GM21423 (cell line): Measurements from ENCODE around the gene ESRRG.
A peak's percentile ranks its signal among the peaks of the same experiment; 100 is the strongest.
"Not testable (repeated sequence)": the region's sequence is repeated elsewhere in the genome, so short reads cannot be mapped to it uniquely, and the experiment has no call there.

Experiments used
- ATAC-seq: cut with Tn5 transposase; IDR thresholded peaks from one replicate; pipeline ENCODE4 v1.9.1; 2021; ENCODE audit warnings: mild to moderate bottlenecking, moderate library complexity; ENCODE audit not compliant: unreplicated experiment

The ESRRG gene

DNA sequence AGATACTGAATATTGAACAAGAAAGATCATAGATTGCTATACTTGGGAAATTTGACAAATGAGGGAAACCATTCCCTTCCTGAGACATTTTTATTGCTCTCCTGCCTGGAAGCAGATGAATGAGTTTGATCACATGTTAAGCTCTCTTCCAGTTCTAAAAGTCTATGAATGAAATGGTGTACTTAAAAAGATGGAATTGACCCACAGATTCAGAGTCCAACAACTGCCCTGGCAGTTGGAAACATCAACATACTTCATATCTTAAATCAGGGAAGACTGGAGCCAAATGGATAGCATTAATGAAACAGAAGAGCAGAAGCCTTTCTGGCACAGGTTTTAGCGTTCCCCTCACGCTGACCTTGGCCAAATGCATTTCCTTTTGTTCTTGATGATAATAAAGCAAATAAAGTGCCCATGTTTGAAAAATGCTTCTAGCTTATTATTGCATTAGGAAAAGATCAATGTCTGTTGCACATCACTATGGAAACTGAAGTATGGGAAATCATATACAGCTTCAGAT, 142.6 kb downstream of the ESRRG start:
- no peak for ATAC-seq

DNA sequence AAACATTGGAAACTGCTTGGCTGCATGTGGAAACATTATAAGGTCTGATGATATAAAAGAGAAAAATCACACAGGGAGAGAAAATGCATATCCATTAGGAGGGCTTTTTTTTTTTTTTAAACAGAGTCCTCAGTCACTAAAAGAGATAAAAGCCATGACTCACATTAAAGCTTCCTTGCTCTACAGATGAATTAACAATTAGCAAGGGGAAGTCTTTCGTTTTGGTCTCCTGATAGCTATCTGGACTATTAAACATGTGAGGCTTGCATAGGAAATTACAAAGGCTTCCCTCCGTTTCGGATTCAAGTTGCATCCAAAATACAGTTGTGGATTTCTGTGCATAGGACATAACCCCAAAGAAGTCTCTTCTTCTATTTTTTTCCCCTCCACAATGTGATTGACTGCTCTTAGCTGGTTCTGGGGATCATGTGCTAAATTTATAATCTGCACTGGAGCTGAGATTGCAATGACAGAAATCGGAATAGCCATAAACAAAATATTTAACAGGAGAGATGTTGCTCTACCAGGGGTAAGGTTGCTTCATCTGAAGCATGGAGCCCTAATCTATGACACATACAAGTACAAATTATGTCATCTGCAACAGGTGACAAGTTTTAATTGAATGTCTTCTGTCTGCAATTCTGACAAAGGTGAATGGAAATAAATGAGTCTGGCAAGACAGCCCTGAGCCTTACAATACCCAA, 146.8 kb downstream of the ESRRG start:
- ATAC-seq, result no peak

DNA sequence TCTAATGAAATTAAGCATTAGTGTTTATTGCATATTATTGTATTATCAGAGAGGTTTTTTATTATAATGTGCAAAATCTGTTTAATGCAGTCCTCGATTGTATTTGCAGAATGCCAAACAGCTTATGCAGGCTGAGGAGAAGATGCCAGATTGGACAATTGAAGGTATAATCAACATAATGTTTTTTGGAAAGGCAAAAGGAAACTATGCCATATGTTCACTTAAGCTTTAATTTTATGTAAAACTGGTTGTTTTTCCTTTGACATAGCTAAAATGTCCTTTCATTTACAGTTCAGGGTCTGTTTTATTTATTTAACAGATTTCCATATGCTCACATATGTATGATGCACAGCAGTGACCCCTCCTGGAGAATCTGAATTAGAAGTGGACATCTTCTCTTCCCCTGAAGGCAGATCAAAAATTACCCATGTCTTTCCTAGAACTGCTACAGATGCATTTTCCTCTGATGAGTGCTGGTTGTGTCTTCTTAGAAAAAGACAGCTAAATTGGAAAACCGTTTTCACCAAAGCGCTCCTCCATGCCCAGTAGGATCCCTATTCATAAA, 156.5 kb downstream of the ESRRG start:
- no peak for ATAC-seq

DNA sequence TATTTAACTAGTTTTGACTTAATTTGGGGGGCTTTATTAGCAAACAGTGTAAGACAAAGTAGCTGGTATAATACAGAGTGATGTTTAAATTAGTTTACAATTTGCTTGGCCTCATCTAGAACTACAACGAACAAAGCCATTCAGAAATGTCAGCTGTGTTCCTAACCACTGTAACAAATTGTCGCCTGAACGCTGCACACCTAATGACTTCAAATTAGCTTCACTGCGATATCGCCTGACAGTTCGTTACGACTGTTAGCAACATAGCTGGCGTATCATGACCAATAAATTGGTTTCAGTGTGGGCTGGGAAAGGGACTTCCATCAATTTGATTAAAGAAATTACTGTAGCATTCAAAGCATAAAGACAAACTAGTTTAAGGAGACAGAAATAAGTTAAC, 160.1 kb downstream of the ESRRG start:
- ATAC-seq, result no peak

DNA sequence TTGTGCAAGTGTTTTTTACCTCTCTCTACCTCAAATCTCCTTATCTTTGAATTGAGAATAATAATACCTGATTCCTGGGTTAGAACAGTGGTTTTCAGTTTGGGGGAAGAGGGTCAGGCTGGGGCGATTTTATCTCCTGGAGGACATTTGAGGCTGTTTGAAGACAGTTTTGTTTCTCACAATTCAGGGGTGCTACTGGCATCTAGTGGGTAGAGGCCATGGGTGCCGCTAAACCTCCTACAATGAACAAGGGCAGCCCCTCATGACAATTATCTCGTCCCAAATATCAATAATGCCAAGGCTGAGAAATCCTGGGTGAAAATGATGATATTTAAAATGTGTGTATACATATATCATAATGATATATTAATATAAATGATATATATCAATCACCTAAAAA, 160.8 kb downstream of the ESRRG start:
- no peak for ATAC-seq

DNA sequence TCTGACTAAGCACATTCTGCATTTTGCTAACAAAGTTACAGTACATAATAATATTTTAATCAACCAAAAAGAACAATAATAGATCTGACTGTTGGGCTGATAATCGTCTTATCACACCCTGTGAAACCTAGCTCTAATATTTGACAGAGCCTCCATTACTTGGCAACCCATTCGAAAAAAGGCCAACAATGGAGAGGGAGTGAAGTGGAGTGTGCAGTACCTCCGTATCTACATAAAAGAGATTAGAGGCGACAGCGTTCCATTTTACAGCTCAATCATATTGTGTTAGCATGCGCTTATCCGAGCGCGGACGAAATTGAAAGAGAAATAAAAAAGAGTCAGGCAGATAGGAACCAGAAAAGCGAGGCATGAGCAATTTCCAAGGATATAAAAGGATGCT, 162.7 kb downstream of the ESRRG start:
- ATAC-seq, result no peak

DNA sequence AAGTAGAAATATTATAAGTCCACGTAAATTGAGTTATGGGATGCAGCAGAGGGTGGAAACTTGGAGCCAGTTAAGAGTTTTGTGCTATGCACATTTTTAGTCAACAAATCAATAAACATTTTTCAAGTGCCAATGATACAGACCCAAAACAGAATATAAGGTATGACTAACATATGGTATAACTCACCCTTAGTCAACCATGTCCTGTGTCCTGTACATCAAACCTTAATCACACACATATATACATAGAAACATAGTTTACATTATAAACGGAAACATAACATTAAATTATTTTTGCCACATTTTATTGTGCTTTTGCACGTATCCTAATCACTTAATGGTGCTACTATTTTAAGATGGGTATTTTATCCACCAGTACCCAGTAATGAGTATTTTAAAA, 163.9 kb downstream of the ESRRG start:
- no peak for ATAC-seq

DNA sequence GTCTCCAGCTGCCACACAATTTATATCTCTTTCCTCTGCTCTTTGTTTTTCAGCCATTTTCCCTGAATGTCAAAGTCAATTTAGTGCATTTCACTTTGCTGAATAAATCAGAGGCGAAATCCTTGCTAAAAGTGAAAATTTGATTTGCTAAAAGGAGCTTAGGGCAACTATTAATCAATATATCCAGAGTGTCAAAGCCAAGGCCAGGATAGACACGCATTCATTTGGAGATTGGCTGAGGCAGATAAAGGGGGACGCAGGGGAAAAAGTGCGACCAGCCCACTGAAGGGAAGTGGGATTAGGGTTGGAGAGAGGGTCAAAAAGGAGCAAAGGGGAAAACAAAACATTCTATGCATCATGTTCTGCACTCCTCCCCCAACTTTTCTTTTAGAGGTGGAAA, 167.6 kb downstream of the ESRRG start:
- no peak for ATAC-seq

DNA sequence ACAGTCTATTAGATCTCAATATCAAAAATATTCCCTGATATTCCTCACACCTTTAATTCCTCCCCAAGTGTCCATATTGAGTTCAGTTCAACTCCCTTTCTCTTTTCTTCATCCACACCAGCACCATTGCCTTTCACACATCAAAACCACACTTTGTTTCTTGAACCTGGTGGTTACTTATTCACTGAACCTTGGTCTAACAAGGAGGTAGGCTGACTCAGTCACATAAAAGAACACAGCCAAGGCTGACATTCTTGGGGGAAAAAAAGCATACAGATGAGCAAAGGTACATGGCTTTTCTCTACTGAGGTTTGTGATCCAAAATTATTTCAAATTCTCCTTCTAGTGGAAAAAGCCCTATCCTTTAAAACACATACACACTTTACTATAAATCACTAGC, 168.3 kb downstream of the ESRRG start:
- ATAC-seq, result no peak

DNA sequence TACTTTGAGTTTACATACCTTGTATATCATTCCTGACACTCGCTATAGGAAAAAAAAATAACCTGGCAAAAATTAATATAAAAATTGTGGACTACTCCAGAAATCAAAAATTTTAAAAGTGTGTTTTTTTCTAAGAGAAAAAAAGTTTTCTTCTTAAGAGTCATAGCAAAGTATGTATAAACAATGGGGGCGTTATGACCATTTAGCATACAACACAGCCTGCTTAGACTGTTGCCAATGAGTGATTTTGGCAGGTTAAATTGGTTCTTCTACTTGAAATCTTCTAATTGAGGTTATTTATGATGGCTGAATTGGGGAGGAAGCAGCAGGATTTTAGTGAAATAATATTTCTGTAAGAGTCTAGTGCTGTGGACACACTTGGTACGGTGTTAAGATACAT, 169.5 kb downstream of the ESRRG start:
- no peak for ATAC-seq

DNA sequence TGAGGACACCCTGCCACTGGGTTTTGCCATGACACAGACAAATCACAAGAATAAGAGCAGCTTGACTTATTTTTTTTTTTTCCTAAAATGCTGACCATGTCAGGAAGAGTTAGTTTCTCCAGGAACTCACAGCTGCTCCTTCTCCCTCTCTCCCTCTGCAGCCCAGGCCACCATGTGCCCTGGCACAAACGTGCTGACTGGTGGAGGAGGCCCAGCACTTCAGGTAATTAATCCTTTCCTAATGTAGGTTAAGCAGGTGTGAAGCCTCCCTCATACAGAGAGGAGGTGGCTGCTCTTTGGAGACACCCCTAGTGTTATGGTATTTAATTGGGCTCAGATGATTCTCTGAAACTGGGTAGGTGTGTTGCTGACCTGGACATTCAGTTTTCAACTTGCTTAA, 170.2 kb downstream of the ESRRG start:
- no peak for ATAC-seq

DNA sequence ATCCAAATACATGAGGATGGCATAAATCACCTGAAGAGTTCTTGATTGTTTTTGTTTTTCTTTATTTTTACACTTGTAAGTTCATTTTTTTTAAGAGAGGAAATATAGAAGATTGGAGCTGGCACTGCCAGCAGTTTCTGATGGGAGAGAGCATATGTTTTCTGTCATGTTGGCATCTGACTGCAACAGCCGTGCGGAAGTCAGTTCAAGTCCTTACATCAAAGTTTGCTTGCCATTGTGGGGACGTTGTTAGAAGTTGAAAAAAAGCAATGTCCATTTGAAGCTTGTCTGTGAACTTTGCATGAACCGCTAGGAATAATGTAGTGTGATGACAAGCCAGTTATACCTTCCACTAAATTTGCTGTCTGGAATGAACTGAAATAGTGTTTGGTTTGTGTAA, 173.4 kb downstream of the ESRRG start:
- no peak for ATAC-seq

DNA sequence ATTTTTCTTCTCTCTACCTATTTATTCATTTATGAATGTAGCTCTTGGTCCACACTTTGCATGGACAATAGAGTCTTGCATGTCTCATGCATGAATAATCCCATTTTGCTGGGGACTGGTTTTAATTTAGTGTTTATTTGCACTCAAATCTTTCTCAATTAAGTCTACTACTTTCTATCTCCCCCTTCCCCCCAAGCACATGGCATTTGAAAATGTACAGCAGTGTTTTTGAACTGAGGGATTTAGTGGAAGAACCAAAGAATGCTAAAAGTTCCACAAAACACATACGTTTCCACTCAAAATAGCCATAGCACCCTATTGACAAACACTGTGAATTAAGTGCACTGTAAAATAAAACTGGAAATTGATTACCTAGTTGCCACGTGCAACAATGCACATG, 180.5 kb downstream of the ESRRG start:
- ATAC-seq, result no peak

DNA sequence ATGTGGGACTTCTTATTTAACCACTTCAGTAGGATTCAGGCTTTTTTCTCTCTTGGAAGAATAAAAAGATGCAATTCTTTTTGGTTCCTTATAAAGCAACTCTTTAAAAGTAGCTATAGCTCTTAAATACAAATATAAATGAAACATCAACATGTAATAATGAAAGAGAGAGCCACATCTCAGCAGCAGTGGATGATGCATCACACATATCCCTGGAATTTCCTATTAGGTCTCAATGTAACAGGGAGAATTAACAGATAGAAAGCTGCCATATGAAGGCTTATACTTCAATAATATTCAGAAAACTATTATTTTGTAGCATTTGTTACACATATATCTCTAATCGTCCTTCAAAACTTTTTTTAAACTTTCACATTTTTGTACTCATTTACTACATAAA, 181.0 kb downstream of the ESRRG start:
- no peak for ATAC-seq

DNA sequence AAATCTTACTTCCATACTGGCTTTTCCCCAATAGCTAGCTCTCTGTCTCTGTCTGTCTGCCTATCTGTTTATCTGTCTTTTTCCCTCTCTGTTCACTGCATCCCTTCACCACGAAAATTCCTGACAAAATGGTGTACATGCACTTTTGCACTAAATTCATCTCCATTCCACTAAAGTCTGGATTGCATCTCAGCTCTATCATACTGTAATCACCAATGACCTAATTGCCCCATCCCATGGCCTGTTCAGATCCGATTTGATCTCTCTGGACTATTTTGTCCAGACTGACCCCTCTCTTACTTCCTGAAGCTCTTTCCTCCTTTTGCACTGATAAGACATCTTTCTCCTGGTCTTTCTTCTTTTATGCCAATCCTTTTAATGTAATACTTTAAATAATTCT, 187.5 kb downstream of the ESRRG start:
- ATAC-seq, result no peak

DNA sequence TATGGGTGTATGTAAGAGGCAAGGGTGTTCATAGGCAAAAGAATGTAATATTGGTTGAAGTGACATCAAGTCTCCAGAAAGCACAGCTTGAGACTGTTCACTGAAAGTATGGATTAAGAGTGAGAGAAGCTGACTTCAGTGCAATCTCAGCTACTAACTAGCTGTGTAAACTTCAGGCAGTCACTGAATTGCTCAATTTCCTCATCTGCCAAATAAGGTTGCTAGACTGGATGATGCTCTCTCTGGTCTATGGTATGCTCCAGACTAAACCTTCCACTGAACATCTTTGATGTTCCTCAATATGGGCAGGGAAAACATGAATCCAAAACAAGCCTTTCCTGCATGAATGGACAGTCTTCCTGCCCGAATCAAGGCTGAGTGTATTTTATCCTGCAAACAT, 188.2 kb downstream of the ESRRG start:
- ATAC-seq, result no peak

DNA sequence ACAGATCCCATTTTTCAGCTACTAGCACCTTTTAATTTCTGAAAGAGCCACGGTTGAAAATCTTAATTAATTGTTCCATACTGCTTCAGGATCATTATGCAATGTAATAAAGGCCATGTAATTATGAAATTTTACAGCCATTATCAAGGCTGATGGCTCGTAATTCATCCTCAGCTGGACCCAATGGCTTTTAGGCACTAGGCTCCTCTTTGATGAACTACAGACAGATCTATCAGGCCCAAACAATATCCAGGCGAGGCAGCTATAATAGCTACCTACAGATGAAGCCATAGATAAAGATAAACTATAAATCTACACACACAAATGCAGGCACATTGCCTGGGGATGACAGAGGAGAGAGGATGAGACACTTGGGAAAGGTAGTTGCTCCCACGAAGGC, 189.5 kb downstream of the ESRRG start:
- ATAC-seq, result no peak

DNA sequence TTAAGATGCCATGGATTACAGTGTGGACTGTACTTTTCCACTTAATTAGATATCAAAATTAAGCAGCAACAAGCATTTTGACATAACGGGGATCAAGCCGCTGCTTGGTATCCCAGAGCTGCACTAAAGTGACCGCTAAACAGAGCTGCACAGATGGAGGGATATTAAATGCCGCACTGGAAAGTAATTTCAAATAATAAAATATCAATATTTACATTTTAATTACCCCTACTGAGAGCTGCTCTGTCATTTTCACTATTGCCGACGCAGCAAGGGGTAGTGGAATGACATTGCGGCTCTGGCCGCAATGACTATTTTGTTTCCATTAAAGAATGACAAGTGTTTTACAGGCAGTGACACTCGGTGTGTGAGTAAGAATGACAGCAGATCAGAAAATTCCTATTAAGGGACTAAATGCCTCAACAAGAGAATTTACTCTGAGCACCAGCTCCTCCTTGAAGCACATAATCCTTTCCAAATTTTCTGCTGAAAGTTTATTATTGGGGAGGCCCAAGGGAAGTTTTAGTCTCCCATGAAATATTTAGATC, 190.9 kb downstream of the ESRRG start:
- no peak for ATAC-seq

DNA sequence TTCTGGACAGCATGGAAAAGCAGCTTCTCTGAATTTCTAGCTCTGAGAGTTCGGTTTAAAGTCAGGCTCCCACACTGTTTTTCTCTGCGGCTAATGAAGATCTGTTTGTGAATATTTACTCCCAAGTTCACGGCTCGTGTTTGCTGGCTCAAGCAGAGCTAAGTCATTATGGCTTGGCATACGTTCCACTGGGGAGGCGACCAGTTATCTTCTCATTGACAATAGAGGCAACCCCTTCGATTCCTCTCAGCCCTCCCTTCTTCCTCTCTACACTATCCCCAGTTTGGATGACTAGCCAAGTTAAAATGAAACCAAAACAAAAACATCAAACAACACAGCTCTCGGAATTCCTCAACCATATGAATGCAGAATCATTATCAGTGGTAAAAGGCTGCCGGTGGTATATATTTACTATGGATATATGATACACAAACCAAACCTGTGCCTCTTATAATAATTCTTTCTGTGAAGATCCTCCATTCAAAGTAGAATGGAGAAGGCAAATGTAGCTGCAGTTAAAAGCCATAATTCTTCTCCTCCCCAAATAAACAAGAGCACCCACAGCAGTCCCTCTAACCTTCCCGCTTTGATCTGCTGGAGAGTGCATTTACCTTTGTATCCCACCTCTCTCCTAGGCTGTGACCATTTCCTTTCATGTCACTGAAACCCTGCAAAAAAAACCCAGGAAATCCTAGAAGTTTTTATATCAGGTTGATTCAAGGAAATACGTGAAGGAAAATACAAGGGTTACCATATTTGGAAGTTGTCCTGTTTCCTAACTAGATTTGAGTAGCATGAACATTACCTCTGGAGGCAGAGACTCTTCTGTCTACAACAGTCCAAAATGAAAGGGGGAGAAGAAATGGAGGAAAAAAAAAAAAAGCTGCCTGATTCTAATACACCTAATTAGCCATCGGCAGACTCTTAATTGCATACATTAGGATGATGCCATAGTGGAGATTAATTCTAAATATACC, 191.7 kb downstream of the ESRRG start:
- ATAC-seq, result peak; percentile 49

DNA sequence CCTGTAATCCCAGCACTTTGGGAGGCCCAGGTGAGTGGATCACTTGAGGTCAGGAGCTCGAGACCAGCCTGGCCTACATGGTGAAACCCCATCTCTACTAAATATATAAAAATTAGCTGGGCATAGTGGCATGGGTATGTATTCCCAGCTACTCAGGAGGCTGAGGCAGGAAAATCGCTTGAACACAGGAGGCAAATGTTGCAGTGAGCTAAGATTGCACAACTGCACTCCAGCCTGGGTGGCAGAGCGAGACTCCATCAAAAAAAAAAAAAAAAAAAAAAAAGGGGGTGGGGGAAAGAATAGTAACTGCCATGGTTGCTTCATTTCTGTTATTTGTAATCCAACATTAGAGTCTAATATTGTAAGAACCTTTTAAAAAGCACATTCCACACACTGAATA, 193.4 kb downstream of the ESRRG start:
- ATAC-seq, result not testable (repeated sequence)

DNA sequence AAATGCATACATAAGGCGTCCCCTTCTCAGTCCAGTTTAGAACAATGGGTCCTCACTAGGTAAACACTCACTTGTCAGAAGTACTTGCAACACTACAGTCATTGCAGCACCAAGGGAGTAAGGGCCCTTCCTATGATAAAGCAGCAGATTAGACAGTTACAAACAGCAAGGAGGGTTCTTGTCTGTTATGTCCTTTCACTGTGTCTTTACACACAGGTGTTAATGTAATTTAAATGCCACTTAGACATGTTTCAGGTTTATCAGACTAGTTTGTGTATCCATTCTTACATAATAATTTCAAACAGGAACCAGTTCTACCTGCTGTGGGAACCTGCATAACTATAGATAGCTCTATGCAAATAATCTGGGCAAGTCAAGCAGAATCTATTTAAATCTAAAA, 194.4 kb downstream of the ESRRG start:
- peak; percentile 90 for ATAC-seq
